ENCODE results near the gene STIP1.

GRCh38 chr11:64204080-64204440 lies 18.1 kb downstream of the STIP1 start:
- TF ChIP-seq POLR2A (IDR thresholded peaks at IDR 0.05) (no peak), CTCF (IDR thresholded peaks at IDR 0.05) (no peak)

Data from gastroesophageal sphincter (tissue), 3 donors.